Activated T-cell treated with anti-CD3 and anti-CD28 coated beads, Interleukin-2, amount 50 U/mL, for 4 hours (primary cell): ENCODE results near the gene NPHP4. TPM values are rescaled to one million over a fixed set of nuclear protein-coding genes. Genes with fewer than 3 reads are reported as not detected.

Source experiments
- ATAC-seq, 2 donors: fragments of 200-7000 bp; cut with Tn5 transposase; one replicate each; pipeline ENCODE4 v1.10.0; 2021
- DNase-seq: peaks from one replicate; pipeline ENCODE4 v3.0.0-alpha.2; 2020
- H3K27me3 Mint-ChIP-seq: one replicate; pipeline ENCODE4 v1.8.0; 2021; ENCODE audit warnings: low read depth, mixed read lengths
- H3K36me3 Mint-ChIP-seq: one replicate; pipeline ENCODE4 v1.8.0; 2022; ENCODE audit warnings: mixed read lengths; ENCODE audit not compliant: insufficient read depth
- H3K4me1 Mint-ChIP-seq: one replicate; pipeline ENCODE4 v1.8.0; 2021; ENCODE audit warnings: low read depth, mixed read lengths
- H3K4me3 Mint-ChIP-seq: one replicate; pipeline ENCODE4 v1.8.0; 2021; ENCODE audit warnings: mild to moderate bottlenecking, moderate library complexity, mixed read lengths
- H3K9me3 Mint-ChIP-seq: one replicate; pipeline ENCODE4 v1.8.0; 2021; ENCODE audit warnings: mixed read lengths
- total RNA-seq, 3 donors: library from RNA; stranded (reverse); gene quantifications; one replicate each; pipeline ENCODE4 v1.2.1, GENCODE V29; 2021

The NPHP4 gene
- total RNA-seq, 3 donors from 2014 or later, result 7.0 to 9.3 (median 7.1) TPM

DNA sequence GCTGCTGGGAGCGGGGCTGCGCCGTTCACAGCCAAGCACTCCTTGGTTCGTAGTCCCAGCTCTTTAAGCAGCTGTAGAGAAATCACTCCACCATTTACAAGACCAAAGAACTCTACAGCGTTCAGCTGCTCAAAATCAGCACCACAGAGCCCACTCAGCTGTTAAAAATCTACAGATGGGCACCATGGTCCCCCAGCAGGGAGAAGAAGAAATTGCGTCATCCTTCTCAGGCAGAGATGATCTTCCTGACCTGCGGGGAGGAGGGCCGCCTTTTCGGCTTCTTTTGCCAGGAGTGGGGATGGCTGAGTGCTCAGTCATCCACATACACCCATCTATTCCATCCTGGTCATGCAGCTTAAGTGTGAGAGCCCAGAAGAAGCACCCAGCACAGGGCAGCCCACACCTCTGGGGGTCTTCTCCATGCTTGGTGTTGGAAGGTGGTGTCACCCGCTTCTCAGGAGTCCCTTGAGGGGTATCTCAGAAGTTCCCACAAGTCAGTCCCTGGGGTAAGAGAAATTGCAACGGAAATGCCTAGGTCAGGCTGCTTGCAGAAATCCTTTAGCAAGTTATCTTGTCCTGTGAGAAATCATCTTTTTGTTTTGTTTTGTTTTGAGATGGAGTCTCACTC, 163.8 kb downstream of the NPHP4 start:
- DNase-seq (no peak), ATAC-seq (no peak)
- Mint-ChIP-seq H3K36me3 (no peaks in the 10 kb centered on the region), H3K9me3 (peaks cover 10% of the 10 kb centered on the region), H3K4me1 (no peaks in the 10 kb centered on the region), H3K4me3 (no peak overlapping the region), H3K27me3 (peaks cover 9% of the 10 kb centered on the region)

GRCh38 chr1:5827516-5827915, 164.7 kb downstream of the NPHP4 start:
- DNase-seq, result no peak
- H3K4me3 Mint-ChIP-seq, result no peak overlapping the region
- ATAC-seq, result no peak
- H3K27me3 Mint-ChIP-seq, result peaks cover 13% of the 10 kb centered on the region
- H3K9me3 Mint-ChIP-seq, result peaks cover 10% of the 10 kb centered on the region
- no peaks in the 10 kb centered on the region for H3K36me3 Mint-ChIP-seq
- H3K4me1 Mint-ChIP-seq, result no peaks in the 10 kb centered on the region

DNA sequence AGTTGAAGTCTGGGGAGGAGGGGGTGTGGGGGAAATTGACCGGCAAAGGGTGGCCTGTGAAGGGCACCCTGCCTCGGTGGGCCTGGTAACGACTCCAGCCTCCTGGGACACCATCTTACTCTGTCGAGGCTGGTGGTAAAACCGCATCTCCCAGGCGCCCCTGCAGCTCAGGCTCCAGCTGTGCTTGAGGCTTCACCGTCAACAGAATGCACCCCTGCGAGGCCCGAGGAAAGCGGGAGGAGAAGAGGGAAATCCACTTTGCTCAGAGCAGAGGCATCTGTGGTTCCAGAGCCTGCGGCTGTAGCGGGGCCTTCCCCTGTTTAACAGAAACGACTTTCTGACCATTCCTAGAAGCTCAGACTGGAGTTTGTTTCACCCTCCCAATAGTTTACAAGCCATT, 165.6 kb downstream of the NPHP4 start:
- Mint-ChIP-seq H3K36me3 (no peaks in the 10 kb centered on the region), H3K4me1 (no peaks in the 10 kb centered on the region)
- ATAC-seq, result no peak

GRCh38 chr1:5822726-5823125, 169.5 kb downstream of the NPHP4 start:
- peaks cover 24% of the 10 kb centered on the region for H3K27me3 Mint-ChIP-seq
- H3K9me3 Mint-ChIP-seq, result peaks cover 4% of the 10 kb centered on the region
- DNase-seq (no peak), ATAC-seq (no peak)
- H3K36me3 Mint-ChIP-seq, result no peaks in the 10 kb centered on the region
- H3K4me3 Mint-ChIP-seq, result no peak overlapping the region
- H3K4me1 Mint-ChIP-seq, result no peaks in the 10 kb centered on the region

More for the DNA sequence above, 165.6 kb downstream of the NPHP4 start:
- Mint-ChIP-seq H3K9me3 (peaks cover 10% of the 10 kb centered on the region), H3K4me3 (no peak overlapping the region), H3K27me3 (peaks cover 13% of the 10 kb centered on the region)
- DNase-seq, result no peak

DNA sequence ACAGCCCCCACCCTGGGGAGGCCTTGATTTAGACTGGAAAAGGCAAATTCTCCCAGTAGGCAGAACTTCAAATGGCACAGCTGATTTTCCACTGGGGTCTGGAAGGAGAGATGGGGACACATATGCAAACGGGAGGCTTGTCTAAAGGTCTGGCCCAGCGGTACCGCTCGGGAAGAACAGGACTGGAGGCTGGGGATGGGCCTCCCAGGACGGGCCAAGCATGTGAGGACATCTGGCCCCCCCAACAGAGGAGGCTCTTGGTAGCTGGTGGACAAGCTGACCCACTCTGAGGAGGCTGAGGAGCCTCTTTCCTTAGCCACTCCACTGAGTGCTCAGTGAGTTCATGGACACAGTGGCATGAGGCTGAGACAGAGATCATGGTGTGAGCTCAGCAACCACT, 170.0 kb downstream of the NPHP4 start:
- Mint-ChIP-seq H3K9me3 (peaks cover 4% of the 10 kb centered on the region), H3K4me1 (no peaks in the 10 kb centered on the region), H3K27me3 (peaks cover 24% of the 10 kb centered on the region), H3K4me3 (no peak overlapping the region), H3K36me3 (no peaks in the 10 kb centered on the region)
- DNase-seq (no peak), ATAC-seq (no peak)

- peaks cover 4% of the 10 kb centered on the region for H3K9me3 Mint-ChIP-seq
- no peak for DNase-seq
- no peak for ATAC-seq
- H3K4me3 Mint-ChIP-seq, result no peak overlapping the region
- no peaks in the 10 kb centered on the region for H3K4me1 Mint-ChIP-seq
- no peaks in the 10 kb centered on the region for H3K36me3 Mint-ChIP-seq
- H3K27me3 Mint-ChIP-seq, result peaks cover 24% of the 10 kb centered on the region
Observed at GRCh38 chr1:5821540-5822176, 170.6 kb downstream of the NPHP4 start.

GRCh38 chr1:5820026-5820421, 172.2 kb downstream of the NPHP4 start:
- Mint-ChIP-seq H3K4me1 (no peaks in the 10 kb centered on the region), H3K36me3 (no peaks in the 10 kb centered on the region), H3K9me3 (peaks cover 2% of the 10 kb centered on the region), H3K27me3 (peaks cover 34% of the 10 kb centered on the region), H3K4me3 (no peak overlapping the region)
- ATAC-seq (no peak), DNase-seq (no peak)

GRCh38 chr1:5819391-5820025, 172.7 kb downstream of the NPHP4 start:
- Mint-ChIP-seq H3K4me3 (no peak overlapping the region), H3K27me3 (peaks cover 35% of the 10 kb centered on the region), H3K4me1 (no peaks in the 10 kb centered on the region), H3K9me3 (no peaks in the 10 kb centered on the region), H3K36me3 (no peaks in the 10 kb centered on the region)
- ATAC-seq, result no peak
- DNase-seq, result no peak

DNA sequence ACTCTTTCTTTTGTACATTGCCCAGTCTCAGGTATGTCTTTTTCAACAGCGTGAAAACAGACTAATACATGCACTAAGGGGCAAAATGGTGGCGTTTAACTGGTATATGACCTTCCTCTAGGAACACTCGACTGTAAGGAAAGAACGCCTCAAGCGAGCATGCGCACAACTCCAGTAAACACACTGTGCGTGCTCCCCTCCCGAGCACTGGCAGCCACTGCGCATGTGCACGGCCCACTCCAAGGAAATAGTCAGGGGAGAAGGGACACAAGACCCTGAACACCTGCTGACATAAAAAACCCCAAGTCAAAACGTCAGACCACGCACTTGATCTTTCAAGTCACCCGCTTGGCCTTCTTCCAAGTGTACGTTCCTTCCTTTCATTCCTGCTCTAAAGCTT, 173.5 kb downstream of the NPHP4 start:
- H3K4me1 Mint-ChIP-seq, result no peaks in the 10 kb centered on the region
- H3K9me3 Mint-ChIP-seq, result no peaks in the 10 kb centered on the region

DNA sequence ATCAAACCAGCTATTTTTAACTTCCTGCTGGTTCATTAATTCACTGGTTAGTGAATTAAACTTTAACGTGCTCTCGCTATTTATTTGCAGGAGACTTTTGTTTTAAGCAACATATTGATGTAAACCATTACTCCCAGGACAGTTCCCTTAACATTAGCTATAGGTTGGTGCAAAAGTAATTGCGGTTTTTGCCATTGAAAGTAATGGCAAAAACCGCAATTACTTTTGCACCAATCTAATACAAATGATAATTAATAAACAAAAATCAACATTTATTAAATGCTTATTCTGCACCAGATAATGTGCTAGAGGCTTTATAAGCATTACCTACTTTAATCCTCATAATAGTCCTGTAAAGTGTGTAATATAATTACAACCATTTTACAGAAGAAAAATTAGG, 176.5 kb downstream of the NPHP4 start:
- no peak for ATAC-seq
- H3K9me3 Mint-ChIP-seq, result no peaks in the 10 kb centered on the region
- no peaks in the 10 kb centered on the region for H3K4me1 Mint-ChIP-seq

More for the DNA sequence above, 173.5 kb downstream of the NPHP4 start:
- ATAC-seq (no peak), DNase-seq (no peak)
- no peaks in the 10 kb centered on the region for H3K36me3 Mint-ChIP-seq
- no peak overlapping the region for H3K4me3 Mint-ChIP-seq
- peaks cover 38% of the 10 kb centered on the region for H3K27me3 Mint-ChIP-seq

GRCh38 chr1:5815211-5815610, 177.0 kb downstream of the NPHP4 start:
- Mint-ChIP-seq H3K36me3 (no peaks in the 10 kb centered on the region), H3K9me3 (no peaks in the 10 kb centered on the region), H3K4me1 (no peaks in the 10 kb centered on the region), H3K27me3 (peaks cover 41% of the 10 kb centered on the region), H3K4me3 (no peak overlapping the region)
- ATAC-seq (no peak), DNase-seq (no peak)

More for the DNA sequence above, 176.5 kb downstream of the NPHP4 start:
- Mint-ChIP-seq H3K27me3 (peaks cover 42% of the 10 kb centered on the region), H3K4me3 (no peak overlapping the region), H3K36me3 (no peaks in the 10 kb centered on the region)
- DNase-seq, result no peak

- peaks cover 33% of the 10 kb centered on the region for H3K27me3 Mint-ChIP-seq
- H3K9me3 Mint-ChIP-seq, result no peaks in the 10 kb centered on the region
- DNase-seq (no peak), ATAC-seq (no peak)
- no peak overlapping the region for H3K4me3 Mint-ChIP-seq
- no peaks in the 10 kb centered on the region for H3K36me3 Mint-ChIP-seq
- H3K4me1 Mint-ChIP-seq, result no peaks in the 10 kb centered on the region
Observed at GRCh38 chr1:5814046-5814619, 178.1 kb downstream of the NPHP4 start.

- Mint-ChIP-seq H3K4me1 (no peaks in the 10 kb centered on the region), H3K4me3 (no peak overlapping the region), H3K9me3 (no peaks in the 10 kb centered on the region), H3K36me3 (no peaks in the 10 kb centered on the region), H3K27me3 (peaks cover 26% of the 10 kb centered on the region)
- no peak for DNase-seq
- ATAC-seq, result no peak
Observed at GRCh38 chr1:5813480-5813879, 178.7 kb downstream of the NPHP4 start.
